SK-N-SH (cell line): ENCODE measurements around the gene POC5. TPM values are rescaled to one million over a fixed set of nuclear protein-coding genes. Genes with fewer than 3 reads are reported as not detected.
"Not testable (repeated sequence)": the region's sequence is repeated elsewhere in the genome, so short reads cannot be mapped to it uniquely, and the experiment has no call there.

Experiments used
- CTCF ChIA-PET: fragments of 300-600, 350-600 bp; formaldehyde crosslinking; extraction: SDS; loops from one replicate; lab custom pipeline; 2021; lab: Yijun Ruan, JAX
- POLR2A ChIA-PET: fragments of 350-600 bp; sonication (Branson Sonifier 250); formaldehyde crosslinking; extraction: SDS; loops from one replicate; lab custom pipeline; 2020; ENCODE audit warnings: antibody characterized with exemption, inconsistent platforms; lab: Yijun Ruan, JAX
- DNase-seq: peaks from one replicate; pipeline ENCODE4 v3.0.0; 2012
- H2AFZ ChIP-seq: fragments of 200-600 bp; sonication (generic); 2 replicates; pipeline ENCODE4 v1.8.1; 2016; ENCODE audit warnings: antibody characterized with exemption, mild to moderate bottlenecking, low read depth
- H3F3A ChIP-seq: fragments of 200-600 bp; sonication (generic); replicated peaks from 2 replicates; pipeline ENCODE3; 2016; ENCODE audit warnings: antibody characterized with exemption, mild to moderate bottlenecking; ENCODE audit not compliant: insufficient read depth
- H3K27ac ChIP-seq, 2 experiments: fragments of 200-500 bp in 1 of 2; fragments of 200-600 bp in 1 of 2; sonication (Bioruptor generic) in 1 of 2; sonication (generic), shearing (Covaris generic) in 1 of 2; 2 replicates each; pipeline versions ENCODE4 v1.5.1 to v1.6.1; 2014 to 2016; ENCODE audit warnings: low read depth in 2 of 2, inconsistent platforms in 1 of 2, low read length in 1 of 2, mild to moderate bottlenecking in 1 of 2, mixed read lengths in 1 of 2
- H3K27me3 ChIP-seq: fragments of 200-600 bp; sonication (generic), shearing (Covaris generic); 2 replicates; pipeline ENCODE4 v1.6.1; 2016; ENCODE audit warnings: mixed run types; ENCODE audit not compliant: insufficient read depth
- H3K36me3 ChIP-seq, 2 experiments: fragments of 200-500 bp in 1 of 2; fragments of 200-600 bp in 1 of 2; sonication (Bioruptor generic) in 1 of 2; sonication (generic) in 1 of 2; replicated peaks in 1 of 2; 2 replicates each; pipeline versions ENCODE3 to v1.5.1; 2014 to 2016; ENCODE audit warnings: low read length in 1 of 2, mild to moderate bottlenecking in 1 of 2; ENCODE audit not compliant: insufficient read depth in 2 of 2, control insufficient read depth in 1 of 2
- H3K4me1 ChIP-seq, 2 experiments: fragments of 200-500 bp in 1 of 2; fragments of 200-600 bp in 1 of 2; sonication (Bioruptor generic) in 1 of 2; sonication (generic), shearing (Covaris generic) in 1 of 2; 2 replicates each; pipeline versions ENCODE4 v1.5.1 to v1.6.1; 2014 to 2016; ENCODE audit warnings: low read depth in 1 of 2, low read length in 1 of 2, mixed run types in 1 of 2; ENCODE audit not compliant: insufficient read depth in 2 of 2, control insufficient read depth in 1 of 2
- H3K4me2 ChIP-seq: fragments of 200-600 bp; sonication (generic), shearing (Covaris generic); 2 replicates; pipeline ENCODE4 v1.6.1; 2017; ENCODE audit warnings: mixed run types
- H3K4me3 ChIP-seq, 2 experiments: fragments of 200-500 bp in 1 of 2; fragments of 200-600 bp in 1 of 2; sonication (Bioruptor generic) in 1 of 2; sonication (generic), shearing (Covaris generic) in 1 of 2; 2 replicates each; pipeline versions ENCODE4 v1.5.1 to v1.8.1; 2014 to 2016; ENCODE audit warnings: low read depth in 2 of 2, inconsistent platforms in 1 of 2, low read length in 1 of 2, mild to moderate bottlenecking in 1 of 2, mixed read lengths in 1 of 2, moderate library complexity in 1 of 2
- H3K79me2 ChIP-seq: fragments of 200-600 bp; sonication (generic); 2 replicates; pipeline ENCODE4 v1.8.1; 2017; ENCODE audit warnings: mild to moderate bottlenecking; ENCODE audit not compliant: insufficient read depth
- H3K9ac ChIP-seq: fragments of 200-600 bp; sonication (generic); 2 replicates; pipeline ENCODE4 v1.6.1; 2017; ENCODE audit warnings: mixed run types
- H3K9me2 ChIP-seq: fragments of 200-600 bp; sonication (generic); 2 replicates; pipeline ENCODE4 v1.6.1; 2017; ENCODE audit warnings: mixed run types
- H3K9me3 ChIP-seq: fragments of 200-600 bp; sonication (generic); 2 replicates; pipeline ENCODE4 v1.6.1; 2017; ENCODE audit warnings: mixed run types, mild to moderate bottlenecking, moderate library complexity
- H4K20me1 ChIP-seq: fragments of 200-600 bp; sonication (generic); 2 replicates; pipeline ENCODE4 v1.6.1; 2017; ENCODE audit warnings: mild to moderate bottlenecking, mixed run types; ENCODE audit not compliant: insufficient read depth
- ELF1 ChIP-seq: IDR thresholded peaks from 2 replicates; pipeline ENCODE4 v1.4.0; 2012
- EZH2phosphoT487 ChIP-seq: fragments of 200-600 bp; sonication (generic); IDR thresholded peaks from 2 replicates; pipeline ENCODE4 v1.6.1; 2017; ENCODE audit warnings: low read depth, mixed run types, mild to moderate bottlenecking, antibody characterized with exemption, moderate library complexity, borderline replicate concordance
- FOSL2 ChIP-seq: IDR thresholded peaks from 2 replicates; pipeline ENCODE4 v1.4.0; 2012; ENCODE audit warnings: low read depth, mild to moderate bottlenecking, moderate library complexity, borderline replicate concordance
- FOXM1 ChIP-seq: IDR thresholded peaks from 2 replicates; pipeline ENCODE4 v1.4.0; 2012; ENCODE audit warnings: low read depth, mild to moderate bottlenecking
- MXI1 ChIP-seq: IDR thresholded peaks from 2 replicates; pipeline ENCODE4 v1.6.1; 2012; ENCODE audit warnings: mild to moderate bottlenecking, low read depth, low read length, improper control_type of control experiment
- RAD21 ChIP-seq: IDR thresholded peaks from 2 replicates; pipeline ENCODE4 v1.6.1; 2012; ENCODE audit warnings: mild to moderate bottlenecking, low read length
- RXRA ChIP-seq: IDR thresholded peaks from 2 replicates; pipeline ENCODE4 v1.4.0; 2012; ENCODE audit warnings: low read depth, mild to moderate bottlenecking, borderline replicate concordance
- YY1 ChIP-seq: IDR thresholded peaks from 2 replicates; pipeline ENCODE4 v1.4.0; 2012; ENCODE audit warnings: low read depth, mild to moderate bottlenecking
- WGBS: methylation state at CpG from one replicate; pipeline ENCODE4 v1.1.6; 2017; ENCODE audit warnings: low lambda C conversion rate; 5-methylcytosine and 5-hydroxymethylcytosine counted together
- polyA plus RNA-seq, 3 experiments: library from polyadenylated mRNA; depleted of rRNA; stranded (reverse); fragments of >200 nt; gene quantifications; 2 replicates each; pipeline ENCODE4 v1.2.3, GENCODE V29; 2012
- TF ChIP-seq, protein P1 (sequence below): fragments of 200-600 bp; sonication (generic); IDR thresholded peaks from 2 replicates; pipeline ENCODE4 v1.6.1; 2017; ENCODE audit warnings: antibody characterized with exemption, mild to moderate bottlenecking, moderate library complexity
- TF ChIP-seq, protein P2 (sequence below): IDR thresholded peaks from 2 replicates; pipeline ENCODE4 v1.4.0; 2012; ENCODE audit warnings: low read depth, borderline replicate concordance
- TF ChIP-seq, protein P3 (sequence below): fragments of 150-350 bp; IDR thresholded peaks from 2 replicates; pipeline ENCODE4 v1.6.1; 2017; ENCODE audit warnings: antibody characterized with exemption, low read length, low read depth, borderline replicate concordance
- TF ChIP-seq, protein P4 (sequence below): IDR thresholded peaks from 2 replicates; pipeline ENCODE4 v1.4.0; 2012; ENCODE audit warnings: low read depth

Gene POC5
- polyA plus RNA-seq, 1 of the 3 experiments (the other 2 are of a cell fraction): 15.9 TPM

DNA sequence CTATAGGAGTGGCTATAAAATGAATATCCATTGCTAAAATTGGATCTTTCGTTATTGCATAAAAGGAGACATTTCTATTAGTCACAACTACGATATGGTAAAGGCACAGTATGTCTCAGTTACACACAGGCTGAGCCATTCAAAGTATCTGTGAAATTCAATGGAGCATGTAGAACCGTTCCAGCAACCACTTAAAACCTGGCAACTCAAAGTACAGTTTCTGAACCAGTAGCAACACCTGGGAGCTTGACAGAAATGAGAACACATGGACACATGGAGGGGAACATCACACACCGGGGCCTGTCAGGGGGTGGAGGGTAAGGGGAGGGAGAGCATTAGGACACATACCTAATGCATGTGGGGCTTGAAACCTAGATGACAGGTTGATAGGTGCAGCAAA lies 15.4 kb downstream of the POC5 start:
- 96% methylated on average over 4 of the region's 4 CpGs for WGBS
- no peak overlapping the region for H3K9ac ChIP-seq
- H3K9me3 ChIP-seq: no peaks in the 10 kb centered on the region
- no peak for DNase-seq
- no peaks in the 10 kb centered on the region for H4K20me1 ChIP-seq
- peaks cover 25 to 31% of the 10 kb centered on the region in 2 experiments for H3K36me3 ChIP-seq
- POLR2A ChIA-PET: no interaction called here
- no peak overlapping the region for H3K4me3 ChIP-seq
- no peaks in the 10 kb centered on the region for H3K4me1 ChIP-seq
- H2AFZ ChIP-seq: no peak overlapping the region
- H3K27me3 ChIP-seq: no peaks in the 10 kb centered on the region
- H3K79me2 ChIP-seq: no peaks in the 10 kb centered on the region
- CTCF ChIA-PET: no interaction called here
- H3K9me2 ChIP-seq: no peaks in the 10 kb centered on the region
- no peak overlapping the region for H3K27ac ChIP-seq
- TF ChIP-seq, protein P1, sequence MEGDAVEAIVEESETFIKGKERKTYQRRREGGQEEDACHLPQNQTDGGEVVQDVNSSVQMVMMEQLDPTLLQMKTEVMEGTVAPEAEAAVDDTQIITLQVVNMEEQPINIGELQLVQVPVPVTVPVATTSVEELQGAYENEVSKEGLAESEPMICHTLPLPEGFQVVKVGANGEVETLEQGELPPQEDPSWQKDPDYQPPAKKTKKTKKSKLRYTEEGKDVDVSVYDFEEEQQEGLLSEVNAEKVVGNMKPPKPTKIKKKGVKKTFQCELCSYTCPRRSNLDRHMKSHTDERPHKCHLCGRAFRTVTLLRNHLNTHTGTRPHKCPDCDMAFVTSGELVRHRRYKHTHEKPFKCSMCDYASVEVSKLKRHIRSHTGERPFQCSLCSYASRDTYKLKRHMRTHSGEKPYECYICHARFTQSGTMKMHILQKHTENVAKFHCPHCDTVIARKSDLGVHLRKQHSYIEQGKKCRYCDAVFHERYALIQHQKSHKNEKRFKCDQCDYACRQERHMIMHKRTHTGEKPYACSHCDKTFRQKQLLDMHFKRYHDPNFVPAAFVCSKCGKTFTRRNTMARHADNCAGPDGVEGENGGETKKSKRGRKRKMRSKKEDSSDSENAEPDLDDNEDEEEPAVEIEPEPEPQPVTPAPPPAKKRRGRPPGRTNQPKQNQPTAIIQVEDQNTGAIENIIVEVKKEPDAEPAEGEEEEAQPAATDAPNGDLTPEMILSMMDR: no peak
- TF ChIP-seq FOXM1 (no peak), RAD21 (no peak), EZH2phosphoT487 (no peak), RXRA (no peak), YY1 (no peak), FOSL2 (no peak), MXI1 (no peak), ELF1 (no peak)
- TF ChIP-seq, protein P2, sequence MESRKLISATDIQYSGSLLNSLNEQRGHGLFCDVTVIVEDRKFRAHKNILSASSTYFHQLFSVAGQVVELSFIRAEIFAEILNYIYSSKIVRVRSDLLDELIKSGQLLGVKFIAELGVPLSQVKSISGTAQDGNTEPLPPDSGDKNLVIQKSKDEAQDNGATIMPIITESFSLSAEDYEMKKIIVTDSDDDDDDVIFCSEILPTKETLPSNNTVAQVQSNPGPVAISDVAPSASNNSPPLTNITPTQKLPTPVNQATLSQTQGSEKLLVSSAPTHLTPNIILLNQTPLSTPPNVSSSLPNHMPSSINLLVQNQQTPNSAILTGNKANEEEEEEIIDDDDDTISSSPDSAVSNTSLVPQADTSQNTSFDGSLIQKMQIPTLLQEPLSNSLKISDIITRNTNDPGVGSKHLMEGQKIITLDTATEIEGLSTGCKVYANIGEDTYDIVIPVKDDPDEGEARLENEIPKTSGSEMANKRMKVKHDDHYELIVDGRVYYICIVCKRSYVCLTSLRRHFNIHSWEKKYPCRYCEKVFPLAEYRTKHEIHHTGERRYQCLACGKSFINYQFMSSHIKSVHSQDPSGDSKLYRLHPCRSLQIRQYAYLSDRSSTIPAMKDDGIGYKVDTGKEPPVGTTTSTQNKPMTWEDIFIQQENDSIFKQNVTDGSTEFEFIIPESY: no peak
- TF ChIP-seq, protein P3, sequence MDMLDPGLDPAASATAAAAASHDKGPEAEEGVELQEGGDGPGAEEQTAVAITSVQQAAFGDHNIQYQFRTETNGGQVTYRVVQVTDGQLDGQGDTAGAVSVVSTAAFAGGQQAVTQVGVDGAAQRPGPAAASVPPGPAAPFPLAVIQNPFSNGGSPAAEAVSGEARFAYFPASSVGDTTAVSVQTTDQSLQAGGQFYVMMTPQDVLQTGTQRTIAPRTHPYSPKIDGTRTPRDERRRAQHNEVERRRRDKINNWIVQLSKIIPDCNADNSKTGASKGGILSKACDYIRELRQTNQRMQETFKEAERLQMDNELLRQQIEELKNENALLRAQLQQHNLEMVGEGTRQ: no peak
- TF ChIP-seq, protein P4, sequence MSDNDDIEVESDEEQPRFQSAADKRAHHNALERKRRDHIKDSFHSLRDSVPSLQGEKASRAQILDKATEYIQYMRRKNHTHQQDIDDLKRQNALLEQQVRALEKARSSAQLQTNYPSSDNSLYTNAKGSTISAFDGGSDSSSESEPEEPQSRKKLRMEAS: no peak
- TF ChIP-seq, all 33 proteins: peak for 0
- Histone ChIP-seq H3K4me2 (no peak overlapping the region), H3F3A (no peaks in the 10 kb centered on the region)

DNA sequence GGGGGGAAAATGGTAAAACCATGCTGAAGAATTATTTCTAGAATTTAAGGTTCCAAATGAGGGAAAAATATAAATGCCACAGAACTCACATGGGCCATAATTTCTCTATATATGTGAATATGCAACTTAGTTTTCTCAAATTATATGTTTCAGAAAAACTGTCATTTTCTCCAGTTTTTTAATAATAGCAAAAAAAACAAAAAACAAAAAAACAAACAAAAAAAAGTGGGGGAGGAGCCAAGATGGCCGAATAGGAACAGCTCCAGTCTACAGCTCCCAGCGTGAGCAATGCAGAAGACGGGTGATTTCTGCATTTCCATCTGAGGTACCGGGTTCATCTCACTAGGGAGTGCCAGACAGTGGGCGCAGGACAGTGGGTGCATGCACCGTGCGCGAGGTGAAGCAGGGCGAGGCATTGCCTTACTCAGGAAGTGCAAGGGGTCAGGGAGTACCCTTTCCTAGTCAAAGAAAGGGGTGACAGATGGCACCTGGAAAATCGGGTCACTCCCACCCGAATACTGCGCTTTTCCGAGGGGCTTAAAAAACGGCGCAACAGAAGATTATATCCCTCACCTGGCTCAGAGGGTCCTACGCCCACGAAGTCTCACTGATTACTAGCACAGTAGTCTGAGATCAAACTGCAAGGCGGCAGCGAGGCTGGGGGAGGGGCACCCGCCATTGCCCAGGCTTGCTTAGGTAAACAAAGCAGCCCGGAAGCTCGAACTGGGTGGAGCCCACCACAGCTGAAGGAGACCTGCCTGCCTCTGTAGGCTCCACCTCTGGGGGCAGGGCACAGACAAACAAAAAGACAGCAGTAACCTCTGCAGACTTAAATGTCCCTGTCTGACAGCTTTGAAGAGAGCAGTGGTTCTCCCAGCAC lies 21.5 kb downstream of the POC5 start:
- WGBS: 89% methylated on average over 16 of the region's 22 CpGs
- H4K20me1 ChIP-seq, H2AFZ ChIP-seq, H3K79me2 ChIP-seq, H3K4me3 ChIP-seq, H3K9ac ChIP-seq, H3K9me2 ChIP-seq, H3K4me2 ChIP-seq, H3K9me3 ChIP-seq, DNase-seq, H3F3A ChIP-seq, H3K27me3 ChIP-seq, POLR2A ChIA-PET: not testable (repeated sequence)
- Histone ChIP-seq H3K36me3 (peaks cover 23 to 29% of the 10 kb centered on the region in 2 experiments), H3K27ac (peak overlapping the region in 1 of 2 experiments; percentile 91; a peak in 2 of 4 replicates), H3K4me1 (peaks cover 0 to 11% of the 10 kb centered on the region in 2 experiments; a peak in 2 of 4 replicates)
- CTCF ChIA-PET: interaction anchor here (1.3 kb wide), 1 partner anchor 479 kb away, joined by 4 read pairs; no protein-coding TSS in a partner anchor
